ENCODE measurements around the gene PAFAH2. TPM values are rescaled to one million over a fixed set of nuclear protein-coding genes. Genes with fewer than 3 reads are reported as not detected.
A peak's percentile ranks its signal among the peaks of the same experiment; 100 is the strongest.

The PAFAH2 gene
- total and polyA plus RNA-seq, 4 experiments from 2014 or later: 10.1 to 20.0 (median 15.3) TPM

- Histone ChIP-seq H3K36me3 (ENCODE audit: insufficient read depth, low read length) (peaks cover 16% of the 10 kb centered on the region), H3K27ac (ENCODE audit: low read depth, low read length) (peak overlapping the region; percentile 50), H3K9me3 (ENCODE audit: control insufficient read depth in 1 of 2, low read length in 2 of 2) (no peaks in the 10 kb centered on the region), H3K4me1 (ENCODE audit: insufficient read depth, low read length) (peaks cover 13% of the 10 kb centered on the region), H3K4me3 (ENCODE audit: low read length in 2 of 2) (no peak overlapping the region), H3K27me3 (ENCODE audit: insufficient read depth, low read length) (no peaks in the 10 kb centered on the region)
- intact Hi-C loops (cut with micrococcal nuclease): loop anchor here (1.0 to 2.0 kb wide), 3 partner anchors 20 to 76 kb away; partner anchors contain the start of gene PAFAH2
- Mint-ChIP-seq H3K27ac (peak overlapping the region; percentile 49 to 90 (median 80)), H3K27me3 (no peaks in the 10 kb centered on the region), H3K4me3 (peak overlapping the region; percentile 14 to 77 (median 59)), H3K4me1 (peaks cover 29 to 32% (median 31%) of the 10 kb centered on the region in 4 donors), H3K36me3 (peaks cover 62 to 73% of the 10 kb centered on the region in 2 donors), H3K9me3 (peaks cover 0 to 1% (median 0%) of the 10 kb centered on the region in 8 donors)
- ChIA-PET CTCF (ENCODE audit: partially characterized antibody) (interaction anchor here (1.0 to 1.9 kb wide), 6 partner anchors 19 to 76 kb away, joined by 3 to 17 read pairs (median 6); partner anchors contain the start of gene PAFAH2), POLR2A (ENCODE audit: partially characterized antibody) (interaction anchor here (0.6 to 4.3 kb wide), 17 partner anchors 8 to 739 kb away, joined by 3 to 43 read pairs (median 5); partner anchors contain the start of genes PAFAH2 and SYF2)
- DNase-seq: peak; percentile 24 to 48 (median 40)
These were observed 26.6 kb downstream of the PAFAH2 start for GRCh38 chr1:25971066-25971810.

DNA sequence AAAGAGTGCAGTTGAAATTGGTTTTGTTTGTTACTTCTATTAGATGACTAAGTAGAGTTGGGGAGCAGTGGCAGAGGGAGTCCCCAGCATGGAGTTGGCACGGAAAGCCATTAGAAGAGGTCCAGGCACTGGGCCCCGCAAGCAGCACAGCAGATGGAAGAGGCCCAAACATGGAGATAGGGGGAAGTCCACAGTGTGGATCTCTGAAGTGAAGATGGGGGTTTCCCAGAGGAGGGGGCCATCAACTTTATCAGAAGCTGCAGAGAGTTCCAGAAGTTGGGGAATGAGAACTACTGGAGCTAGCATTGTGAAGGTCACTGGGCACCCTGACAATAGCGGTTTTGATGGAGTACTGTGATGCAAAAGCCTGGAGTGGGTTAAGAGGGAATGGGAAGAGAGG is 30.6 kb downstream of the PAFAH2 start:
- no peak overlapping the region for H3K27ac ChIP-seq (ENCODE audit: low read depth, low read length)
- Mint-ChIP-seq H3K36me3 (peaks cover 62 to 72% of the 10 kb centered on the region in 2 donors), H3K4me1 (peaks cover 24 to 28% (median 26%) of the 10 kb centered on the region in 4 donors), H3K9me3 (peaks cover 0 to 1% (median 0%) of the 10 kb centered on the region in 8 donors), H3K27me3 (no peaks in the 10 kb centered on the region), H3K27ac (peak overlapping the region in 5 of 7 donors; percentile 13 to 80 (median 42)), H3K4me3 (no peak overlapping the region)
- no peaks in the 10 kb centered on the region for H3K27me3 ChIP-seq (ENCODE audit: insufficient read depth, low read length)
- peaks cover 4% of the 10 kb centered on the region for H3K36me3 ChIP-seq (ENCODE audit: insufficient read depth, low read length)
- DNase-seq: no peak
- ChIA-PET POLR2A (ENCODE audit: partially characterized antibody) (interaction anchor here (1.8 to 2.1 kb wide), 2 partner anchors 27 to 30 kb away, joined by 4 to 6 read pairs; partner anchors contain the start of gene PAFAH2), CTCF (ENCODE audit: partially characterized antibody) (interaction anchor here (1.1 to 1.3 kb wide), 2 partner anchors 10 to 72 kb away, joined by 3 to 4 read pairs; no protein-coding TSS in a partner anchor)
- intact Hi-C loops (cut with micrococcal nuclease): no loop called here
- H3K4me1 ChIP-seq (ENCODE audit: insufficient read depth, low read length): peaks cover 13% of the 10 kb centered on the region
- H3K9me3 ChIP-seq (ENCODE audit: control insufficient read depth in 1 of 2, low read length in 2 of 2): no peaks in the 10 kb centered on the region
- H3K4me3 ChIP-seq (ENCODE audit: low read length in 2 of 2): no peak overlapping the region

GRCh38 chr1:25959611-25960010 is 38.3 kb downstream of the PAFAH2 start:
- no peaks in the 10 kb centered on the region for H3K27me3 ChIP-seq (ENCODE audit: insufficient read depth, low read length)
- CTCF ChIA-PET (ENCODE audit: partially characterized antibody): no interaction called here
- no peak overlapping the region for H3K4me3 ChIP-seq (ENCODE audit: low read length in 2 of 2)
- H3K36me3 Mint-ChIP-seq: peaks cover 64 to 67% of the 10 kb centered on the region in 2 donors
- H3K36me3 ChIP-seq (ENCODE audit: insufficient read depth, low read length): peaks cover 23% of the 10 kb centered on the region
- no peak overlapping the region for H3K4me3 Mint-ChIP-seq
- no peaks in the 10 kb centered on the region for H3K27me3 Mint-ChIP-seq
- POLR2A ChIA-PET (ENCODE audit: partially characterized antibody): no interaction called here
- H3K9me3 Mint-ChIP-seq: peaks cover 0 to 5% (median 2%) of the 10 kb centered on the region in 8 donors
- intact Hi-C loops (cut with micrococcal nuclease): no loop called here
- H3K4me1 ChIP-seq (ENCODE audit: insufficient read depth, low read length): no peaks in the 10 kb centered on the region
- no peak overlapping the region for H3K27ac ChIP-seq (ENCODE audit: low read depth, low read length)
- no peaks in the 10 kb centered on the region for H3K9me3 ChIP-seq (ENCODE audit: control insufficient read depth in 1 of 2, low read length in 2 of 2)
- H3K4me1 Mint-ChIP-seq: peaks cover 0 to 4% (median 2%) of the 10 kb centered on the region in 4 donors
- no peak for DNase-seq
- peak overlapping the region in 2 of 7 donors; percentile 1 to 48 for H3K27ac Mint-ChIP-seq

- H3K36me3 Mint-ChIP-seq: peaks cover 54 to 58% of the 10 kb centered on the region in 2 donors
- peaks cover 0 to 5% (median 2%) of the 10 kb centered on the region in 8 donors for H3K9me3 Mint-ChIP-seq
- peaks cover 0 to 5% (median 3%) of the 10 kb centered on the region in 4 donors for H3K4me1 Mint-ChIP-seq
- Histone ChIP-seq H3K36me3 (ENCODE audit: insufficient read depth, low read length) (peaks cover 19% of the 10 kb centered on the region), H3K4me3 (ENCODE audit: low read length in 2 of 2) (no peak overlapping the region), H3K9me3 (ENCODE audit: control insufficient read depth in 1 of 2, low read length in 2 of 2) (no peaks in the 10 kb centered on the region), H3K27me3 (ENCODE audit: insufficient read depth, low read length) (no peaks in the 10 kb centered on the region), H3K4me1 (ENCODE audit: insufficient read depth, low read length) (no peaks in the 10 kb centered on the region), H3K27ac (ENCODE audit: low read depth, low read length) (no peak overlapping the region)
- intact Hi-C loops (cut with micrococcal nuclease): no loop called here
- H3K27ac Mint-ChIP-seq: peak overlapping the region in 1 of 7 donors; percentile 76
- DNase-seq: no peak
- H3K4me3 Mint-ChIP-seq: no peak overlapping the region
- CTCF ChIA-PET (ENCODE audit: partially characterized antibody): no interaction called here
- H3K27me3 Mint-ChIP-seq: no peaks in the 10 kb centered on the region
- POLR2A ChIA-PET (ENCODE audit: partially characterized antibody): no interaction called here
These were observed 39.4 kb downstream of the PAFAH2 start for GRCh38 chr1:25958465-25958864.

DNA sequence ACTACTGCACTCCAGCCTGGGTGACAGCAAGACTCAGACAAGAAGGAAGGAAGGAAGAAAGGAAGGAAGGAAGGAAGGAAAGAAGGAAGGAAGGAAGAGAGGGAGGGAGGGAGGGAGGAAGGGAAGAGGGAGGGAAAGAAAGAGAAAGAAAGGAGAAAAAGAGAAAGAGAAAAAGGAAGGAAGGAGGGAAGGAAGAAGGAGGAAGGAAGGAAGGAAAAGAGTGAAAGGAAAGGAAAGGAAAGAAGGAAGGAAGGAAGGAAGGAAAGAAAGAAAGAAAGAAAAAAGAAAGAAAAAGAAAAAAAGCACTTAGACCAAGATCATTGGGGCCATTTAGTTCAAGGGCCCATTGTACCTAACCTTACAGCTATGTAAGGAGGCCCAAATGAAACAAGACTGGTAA is 42.3 kb downstream of the PAFAH2 start:
- no peak overlapping the region for H3K27ac ChIP-seq (ENCODE audit: low read depth, low read length)
- H3K27me3 Mint-ChIP-seq: no peaks in the 10 kb centered on the region
- POLR2A ChIA-PET (ENCODE audit: partially characterized antibody): no interaction called here
- no peak for DNase-seq
- H3K4me3 Mint-ChIP-seq: no peak overlapping the region
- no peak overlapping the region for H3K4me3 ChIP-seq (ENCODE audit: low read length in 2 of 2)
- no peaks in the 10 kb centered on the region for H3K27me3 ChIP-seq (ENCODE audit: insufficient read depth, low read length)
- CTCF ChIA-PET (ENCODE audit: partially characterized antibody): no interaction called here
- peaks cover 0 to 5% (median 2%) of the 10 kb centered on the region in 8 donors for H3K9me3 Mint-ChIP-seq
- no peaks in the 10 kb centered on the region for H3K9me3 ChIP-seq (ENCODE audit: control insufficient read depth in 1 of 2, low read length in 2 of 2)
- H3K4me1 ChIP-seq (ENCODE audit: insufficient read depth, low read length): no peaks in the 10 kb centered on the region
- peak overlapping the region in 1 of 7 donors; percentile 14 for H3K27ac Mint-ChIP-seq
- intact Hi-C loops (cut with micrococcal nuclease): no loop called here
- peaks cover 0 to 5% (median 3%) of the 10 kb centered on the region in 4 donors for H3K4me1 Mint-ChIP-seq
- H3K36me3 Mint-ChIP-seq: peaks cover 28 to 31% of the 10 kb centered on the region in 2 donors
- H3K36me3 ChIP-seq (ENCODE audit: insufficient read depth, low read length): peaks cover 6% of the 10 kb centered on the region

GRCh38 chr1:25954282-25954938 is 43.5 kb downstream of the PAFAH2 start:
- POLR2A ChIA-PET (ENCODE audit: partially characterized antibody): no interaction called here
- DNase-seq: no peak
- H3K36me3 Mint-ChIP-seq: peaks cover 17 to 20% of the 10 kb centered on the region in 2 donors
- intact Hi-C loops (cut with micrococcal nuclease): no loop called here
- no peaks in the 10 kb centered on the region for H3K9me3 ChIP-seq (ENCODE audit: control insufficient read depth in 1 of 2, low read length in 2 of 2)
- H3K4me1 Mint-ChIP-seq: peaks cover 0 to 5% (median 3%) of the 10 kb centered on the region in 4 donors
- no peak overlapping the region for H3K4me3 ChIP-seq (ENCODE audit: low read length in 2 of 2)
- no peak overlapping the region for H3K4me3 Mint-ChIP-seq
- H3K27ac ChIP-seq (ENCODE audit: low read depth, low read length): no peak overlapping the region
- CTCF ChIA-PET (ENCODE audit: partially characterized antibody): no interaction called here
- H3K36me3 ChIP-seq (ENCODE audit: insufficient read depth, low read length): no peaks in the 10 kb centered on the region
- peaks cover 0 to 5% (median 2%) of the 10 kb centered on the region in 8 donors for H3K9me3 Mint-ChIP-seq
- H3K27ac Mint-ChIP-seq: peak overlapping the region in 1 of 7 donors; percentile 28
- no peaks in the 10 kb centered on the region for H3K27me3 ChIP-seq (ENCODE audit: insufficient read depth, low read length)
- H3K4me1 ChIP-seq (ENCODE audit: insufficient read depth, low read length): no peaks in the 10 kb centered on the region
- H3K27me3 Mint-ChIP-seq: no peaks in the 10 kb centered on the region

Measured in CD4-positive, alpha-beta memory T cell (primary cell).